G401 (cell line): ENCODE measurements around the gene MYH1. TPM values are rescaled to one million over a fixed set of nuclear protein-coding genes. Genes with fewer than 3 reads are reported as not detected.
"Not testable (repeated sequence)": the region's sequence is repeated elsewhere in the genome, so short reads cannot be mapped to it uniquely, and the experiment has no call there.

Experiments
- DNase-seq: peaks from one replicate; pipeline ENCODE4 v3.0.0-alpha.2; 2015; ENCODE audit warnings: low spot score
- in situ Hi-C: cut with HindIII; loops from 2 replicates; pipeline ENCODE4 v1.10.0; 2016; ENCODE audit warnings: low sequenced_read_pairs, mixed read lengths
- total RNA-seq: library from RNA; depleted of rRNA; stranded (reverse); fragments of >200 nt; shearing (Covaris generic); gene quantifications from 2 replicates; pipeline ENCODE4 v1.2.3, GENCODE V29; 2014; rRNA removed

Gene MYH1
- not detected in 2 replicates for total RNA-seq

DNA sequence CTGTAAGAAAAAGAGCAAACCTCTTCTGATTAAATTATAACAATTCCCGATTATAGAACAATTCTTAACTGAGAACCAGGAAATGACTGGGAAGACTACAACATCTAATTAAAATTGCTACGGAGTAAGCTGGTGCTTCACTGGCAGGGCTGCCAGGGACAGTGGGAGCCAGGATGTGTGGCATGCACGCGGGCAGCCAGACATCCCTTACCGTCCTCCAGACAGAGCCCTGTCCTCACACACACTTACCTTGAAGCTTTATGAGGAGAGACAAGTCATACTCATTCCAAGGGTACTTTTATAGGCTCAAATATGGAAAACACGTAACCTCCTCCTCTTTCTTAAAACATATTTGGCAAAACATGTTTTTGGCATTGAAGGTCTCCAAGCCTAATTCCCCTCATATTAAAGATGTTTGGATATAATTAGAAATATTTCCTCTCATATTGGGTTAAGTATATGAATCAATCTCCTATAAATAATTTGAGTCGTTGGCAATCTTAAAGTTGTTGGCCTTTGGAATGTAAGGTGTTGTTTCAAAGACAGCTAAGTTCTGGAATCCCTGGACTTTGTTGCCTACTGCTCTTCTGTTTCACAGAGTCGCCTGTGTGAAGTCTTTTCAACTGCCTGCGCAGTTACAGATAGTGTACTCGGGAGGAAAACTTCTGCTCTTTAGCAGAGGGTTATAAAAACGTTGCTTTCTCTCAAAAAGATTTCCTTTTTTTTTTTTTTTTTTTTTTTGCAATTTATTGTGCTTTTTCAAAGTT is at the start of gene MYH1:
MYH1 (minus strand) TSS at position 272 of the 767 bp plus-strand sequence. CDS start 1,900 bp downstream, outside the sequence.
- in situ Hi-C loops = no loop called here
- DNase-seq = no peak

DNA sequence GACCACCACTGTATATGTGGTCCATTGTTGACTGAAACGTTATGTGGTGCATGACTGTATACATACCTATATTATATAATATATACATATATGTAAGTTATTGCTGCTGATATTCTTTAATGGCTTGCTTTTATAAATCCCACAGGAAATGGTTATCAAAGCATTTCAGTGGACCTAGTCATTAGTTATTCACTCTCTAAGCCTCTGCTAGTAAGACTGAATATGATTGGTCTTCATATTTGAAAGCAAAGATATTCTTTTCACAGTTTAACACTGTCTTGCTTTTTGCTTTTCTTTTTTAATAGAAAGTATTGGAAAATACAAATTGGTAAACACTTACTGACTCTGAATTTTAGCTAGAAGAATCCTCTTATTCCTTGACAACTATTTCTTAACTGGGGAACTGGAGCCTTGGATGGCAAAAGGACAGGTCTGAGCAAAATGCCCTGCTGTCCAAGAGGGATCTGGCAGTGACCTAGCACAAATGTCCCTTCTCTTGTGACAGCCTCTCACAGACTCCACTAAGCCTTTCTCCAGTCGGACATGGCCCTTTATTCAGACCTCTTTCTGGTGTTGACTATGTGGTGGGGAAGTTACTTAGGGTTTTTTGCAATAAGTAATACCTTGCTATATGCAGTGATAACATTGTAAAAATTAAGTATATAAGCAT is 45.8 kb upstream of the MYH1 start:
- in situ Hi-C loops = no loop called here
- no peak for DNase-seq

DNA sequence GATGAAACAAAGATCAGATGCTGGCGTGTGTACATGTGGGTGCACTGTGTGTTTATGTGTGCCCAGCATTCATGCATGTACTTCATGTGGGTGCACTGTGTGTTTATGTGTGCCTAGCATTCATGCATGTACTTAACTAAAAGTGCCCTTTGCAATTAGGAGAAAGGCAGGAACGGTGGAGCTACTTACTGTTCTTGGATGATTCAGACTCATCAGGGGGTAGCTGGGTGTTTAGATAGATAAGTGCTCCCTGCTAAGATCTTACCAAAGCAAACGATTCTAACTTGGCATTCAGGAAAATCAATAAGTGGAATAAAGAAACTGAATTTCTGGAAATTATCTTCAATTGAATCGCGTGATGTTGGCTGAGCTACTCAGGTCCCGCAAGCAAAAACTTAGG is 39.7 kb upstream of the MYH1 start:
- in situ Hi-C loops = no loop called here
- DNase-seq = no peak

DNA sequence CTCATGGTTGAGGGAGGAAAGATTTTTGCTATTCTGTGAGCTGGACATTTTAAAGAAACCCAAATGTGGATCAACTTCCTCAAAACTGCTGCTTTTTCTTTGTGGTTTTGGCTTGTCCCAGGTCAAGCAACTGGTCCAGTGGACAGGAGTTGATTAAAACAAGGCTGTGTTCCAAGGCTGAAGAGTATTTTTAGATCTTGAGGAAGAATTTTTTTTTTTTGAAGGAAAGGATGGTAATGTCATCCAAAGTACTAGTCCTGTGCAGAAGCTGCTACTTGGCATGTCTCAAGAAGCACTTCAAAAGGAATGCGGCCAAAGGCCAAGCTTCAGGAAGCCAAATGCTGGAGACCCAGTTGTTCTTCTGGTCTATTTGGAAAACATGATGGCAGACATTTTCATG is 39.1 kb upstream of the MYH1 start:
- no peak for DNase-seq
- in situ Hi-C loops = no loop called here

DNA sequence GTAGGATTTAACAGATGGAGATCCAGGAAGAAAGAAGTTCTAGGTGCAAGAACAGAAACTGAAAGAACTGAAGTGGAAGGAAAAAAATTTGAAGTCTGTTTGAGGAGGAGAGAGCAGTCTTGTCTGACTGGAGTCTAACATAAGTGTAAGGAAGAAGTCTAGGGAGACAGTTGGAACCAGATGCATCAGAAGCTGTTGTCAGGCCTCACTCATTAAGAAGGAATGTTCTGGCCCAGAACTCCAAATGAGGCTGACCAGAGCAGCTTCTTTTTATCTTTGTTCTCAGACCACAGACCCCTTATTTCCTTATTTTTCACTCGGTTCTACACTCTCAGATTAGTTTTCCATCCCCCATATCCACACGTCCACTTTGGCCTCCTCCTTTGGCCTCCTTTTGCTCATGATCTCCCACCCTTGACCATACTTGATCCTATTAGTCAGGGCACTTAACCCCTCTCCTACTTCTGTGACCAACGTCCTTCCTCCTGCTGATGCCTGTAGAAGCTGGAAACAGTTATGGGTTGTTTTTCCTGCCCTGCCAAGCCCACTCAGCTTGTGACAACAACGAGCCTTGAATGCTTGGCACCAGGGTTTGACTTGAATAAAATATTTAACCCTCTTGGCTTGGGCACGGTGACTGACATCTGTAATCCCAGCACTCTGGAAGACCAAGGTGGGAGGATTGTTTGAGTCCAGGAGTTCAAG is 38.1 kb upstream of the MYH1 start:
- in situ Hi-C loops = no loop called here
- DNase-seq = no peak

DNA sequence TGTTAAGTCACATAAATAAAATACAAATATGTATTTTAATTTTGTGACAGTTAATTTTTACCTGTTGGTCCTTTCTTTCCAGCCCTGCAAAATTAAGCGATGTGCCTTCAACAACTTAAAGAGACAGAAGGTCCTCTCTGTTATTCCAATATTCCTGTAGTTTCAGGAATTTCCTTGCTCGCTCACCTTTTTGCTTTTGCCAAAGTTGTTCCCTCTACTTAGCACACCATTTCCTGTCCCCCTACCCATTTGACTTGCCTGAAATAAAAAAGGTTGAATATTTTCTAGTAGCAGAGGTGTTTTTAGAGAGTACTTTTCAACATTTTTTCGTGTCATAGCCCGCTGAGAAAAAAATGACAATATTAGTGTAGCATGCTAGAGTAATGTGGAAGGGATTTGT is 31.7 kb upstream of the MYH1 start:
- in situ Hi-C loops = no loop called here
- no peak for DNase-seq

DNA sequence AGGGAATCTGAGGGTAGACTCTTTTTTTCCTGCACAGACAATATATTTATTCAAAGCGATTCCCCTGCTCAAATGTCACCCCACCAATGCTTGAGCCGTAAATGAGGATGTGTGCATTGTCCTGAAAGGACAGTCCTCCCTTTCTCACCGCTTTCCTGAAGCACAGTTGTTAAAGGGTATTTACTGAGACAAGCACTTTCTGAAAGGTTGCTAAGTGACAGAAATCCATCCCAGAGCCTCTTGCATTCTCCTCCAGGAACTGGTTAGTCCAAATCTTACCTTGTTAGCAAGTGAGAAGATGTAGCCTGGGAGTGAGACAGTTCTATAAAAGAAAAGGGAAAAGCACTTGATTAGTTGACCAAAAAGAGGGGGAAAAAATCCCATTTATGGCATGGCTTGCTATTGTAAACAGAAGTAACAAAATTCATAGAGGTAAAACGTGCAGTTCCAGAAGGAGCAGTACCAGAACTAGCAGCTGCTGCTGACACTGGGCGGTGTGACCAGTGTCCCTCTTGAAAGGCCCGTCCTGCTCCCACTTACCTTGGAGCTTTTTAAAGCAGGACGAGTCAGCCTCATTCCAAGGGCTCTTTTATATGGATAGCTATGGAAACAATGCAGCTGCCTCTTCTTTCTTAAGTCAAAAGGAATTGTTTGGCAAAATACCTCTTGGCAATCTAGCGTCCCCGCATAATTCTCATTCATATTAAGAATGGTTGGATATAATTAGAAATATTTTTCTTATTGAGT is 30.9 kb upstream of the MYH1 start, which contains the start of gene MYH2:
MYH2 (minus strand) TSS at position 563 of the 747 bp plus-strand sequence. CDS start 1,738 bp downstream, outside the sequence.
- no peak for DNase-seq
- in situ Hi-C loops = no loop called here

DNA sequence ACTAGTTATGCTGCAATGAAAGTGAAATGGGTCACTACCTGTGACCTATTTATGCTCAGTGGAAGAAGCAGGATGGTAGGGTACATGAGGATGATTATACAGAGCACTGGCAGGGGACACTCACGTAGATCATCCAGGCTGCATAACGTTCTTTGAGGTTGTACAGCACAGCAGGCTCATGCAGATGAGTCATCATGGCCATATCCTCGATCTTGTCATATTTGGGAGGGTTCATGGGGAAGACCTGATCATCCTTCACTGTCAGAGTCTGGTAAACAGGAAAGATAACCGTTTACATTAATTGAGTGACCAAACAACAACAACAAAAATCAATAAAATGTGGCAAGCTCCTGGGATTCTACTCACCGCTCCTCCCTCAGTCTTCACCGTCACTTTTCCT is 29.0 kb upstream of the MYH1 start:
- no peak for DNase-seq

DNA sequence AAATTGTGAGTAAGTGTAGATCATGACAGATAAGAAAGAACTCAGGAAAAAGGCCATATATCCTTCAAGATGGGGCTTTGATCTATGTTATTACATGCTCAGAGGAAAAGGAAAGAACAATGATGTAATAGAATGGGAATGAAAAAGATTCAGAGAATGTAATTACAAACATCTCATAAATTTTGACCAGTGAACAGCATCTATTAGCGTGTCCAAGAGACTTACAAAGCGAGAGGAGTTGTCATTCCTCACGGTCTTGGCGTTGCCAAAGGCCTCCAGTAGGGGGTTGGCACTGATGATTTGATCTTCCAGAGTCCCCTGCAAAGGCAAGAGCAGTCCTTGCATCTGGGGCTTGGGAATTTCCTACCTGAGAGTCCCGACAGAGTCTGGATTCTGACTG is 25.1 kb upstream of the MYH1 start:
- in situ Hi-C loops, DNase-seq: not testable (repeated sequence)

More for the DNA sequence above, 29.0 kb upstream of the MYH1 start:
- in situ Hi-C loops = no loop called here

DNA sequence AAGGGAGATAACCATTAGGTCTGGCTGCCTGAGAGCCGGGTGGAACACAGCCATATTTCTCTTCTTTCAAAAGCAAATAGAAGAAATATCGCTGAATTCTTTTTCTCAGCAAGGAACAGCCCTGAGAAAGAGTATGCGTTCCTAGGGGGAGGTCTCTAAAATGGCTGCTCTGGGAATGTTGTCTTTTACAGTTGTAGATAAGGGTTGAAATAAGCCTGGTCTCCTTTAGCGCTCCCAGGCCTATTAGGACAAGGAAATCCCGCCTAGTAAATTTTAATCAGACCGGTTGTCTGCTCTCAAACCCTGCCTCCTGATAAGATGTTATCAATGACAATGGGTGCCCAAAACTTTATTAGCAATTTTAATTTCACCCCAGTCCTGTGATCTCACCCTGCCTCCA is 22.8 kb upstream of the MYH1 start:
- DNase-seq, in situ Hi-C loops: not testable (repeated sequence)

DNA sequence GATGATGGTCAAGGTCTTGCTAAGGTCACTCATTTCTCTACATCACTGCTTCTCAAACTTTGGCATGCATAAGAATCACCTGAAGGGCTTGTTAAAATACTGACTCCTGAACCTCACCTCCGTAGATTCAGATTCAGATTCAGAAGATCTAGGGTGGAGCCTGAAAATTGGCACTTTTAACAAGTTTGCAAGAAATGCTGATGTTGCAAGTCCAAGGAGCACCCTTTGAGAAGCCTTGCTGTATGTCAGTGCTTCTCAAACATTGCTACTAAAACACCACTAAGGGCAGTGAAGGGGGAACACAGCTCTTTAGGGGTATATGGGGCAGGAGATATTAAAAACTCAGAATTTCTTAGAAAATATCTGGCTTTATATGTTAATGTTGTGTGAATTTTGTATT is 13.7 kb upstream of the MYH1 start:
- in situ Hi-C loops = no loop called here
- DNase-seq = no peak

DNA sequence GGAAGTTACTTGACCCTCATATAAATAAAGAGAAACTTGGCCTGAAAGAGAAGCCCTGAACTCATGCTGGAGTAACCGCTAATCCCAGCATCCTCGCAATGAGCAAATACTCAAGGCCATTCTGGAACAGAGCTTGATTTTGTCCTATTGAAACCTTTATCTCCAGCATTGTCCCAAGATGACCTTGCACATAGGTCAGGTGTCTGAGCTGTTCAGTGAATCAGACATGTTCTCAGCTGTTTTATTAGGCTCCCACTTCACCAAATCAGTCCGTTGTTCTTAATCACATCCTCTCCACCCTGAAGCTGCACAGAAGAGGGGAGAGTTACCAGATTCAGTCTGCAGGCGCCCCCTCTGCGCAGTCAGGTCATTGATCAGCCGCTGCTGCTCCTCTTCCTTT is 9.1 kb upstream of the MYH1 start:
- in situ Hi-C loops = no loop called here
- DNase-seq = no peak

DNA sequence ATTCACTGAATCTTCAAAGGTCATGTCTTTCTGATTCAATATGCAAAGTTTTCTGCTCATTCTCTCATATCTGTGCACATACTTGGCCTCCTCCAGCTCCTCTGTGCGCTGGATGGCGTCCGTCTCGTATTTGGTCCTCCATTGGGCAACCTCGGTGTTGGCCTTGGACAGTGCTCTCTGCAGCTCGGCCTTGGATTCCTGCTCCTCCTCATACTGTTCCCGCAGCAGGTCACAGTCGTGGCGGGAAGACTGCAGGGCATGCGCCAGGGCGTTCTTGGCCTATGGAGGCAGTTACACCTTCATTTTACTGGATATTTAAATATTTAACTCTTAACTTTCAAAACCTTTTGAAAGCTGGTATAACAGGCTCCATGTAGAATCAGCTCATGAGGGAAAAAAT is 8.2 kb upstream of the MYH1 start:
- in situ Hi-C loops = no loop called here
- no peak for DNase-seq

DNA sequence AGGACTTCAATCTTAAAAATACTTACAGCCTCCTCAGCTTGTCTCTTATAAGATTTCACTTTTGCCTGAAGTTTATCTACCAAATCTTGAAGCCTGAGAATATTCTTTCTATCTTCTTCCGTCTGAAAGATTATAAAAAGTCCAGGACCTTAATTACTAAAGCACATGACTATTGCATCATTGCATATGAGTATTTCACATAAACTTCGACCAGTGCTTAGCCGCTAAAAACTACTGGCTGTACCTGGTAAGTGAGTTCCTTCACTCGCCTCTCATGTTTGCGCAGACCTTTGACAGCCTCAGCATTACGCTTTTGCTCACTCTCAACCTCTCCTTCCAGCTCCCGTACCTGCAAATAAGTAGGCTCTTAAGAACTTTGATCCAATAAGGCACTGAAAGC is 4.7 kb upstream of the MYH1 start:
- DNase-seq = no peak
- in situ Hi-C loops = no loop called here

DNA sequence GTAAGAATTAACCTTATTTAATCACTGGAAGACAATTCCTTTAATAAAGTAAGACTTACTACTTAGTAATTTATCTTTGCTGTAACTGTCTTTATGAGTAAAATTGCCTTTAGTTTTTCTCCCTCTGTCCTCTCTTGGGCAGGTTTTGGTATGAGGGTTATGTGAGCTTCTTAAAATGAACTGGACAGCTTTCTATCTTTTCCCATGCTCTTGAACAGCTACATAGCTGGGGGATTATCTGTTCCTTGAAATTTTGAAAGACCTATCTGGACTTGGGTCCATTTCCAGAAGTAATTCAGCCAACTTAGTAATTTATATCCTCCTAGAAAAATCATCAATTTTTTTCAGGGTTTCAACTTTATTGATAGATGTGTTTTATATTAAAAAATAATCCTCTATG is 3.6 kb upstream of the MYH1 start:
- in situ Hi-C loops = no loop called here
- DNase-seq = no peak

DNA sequence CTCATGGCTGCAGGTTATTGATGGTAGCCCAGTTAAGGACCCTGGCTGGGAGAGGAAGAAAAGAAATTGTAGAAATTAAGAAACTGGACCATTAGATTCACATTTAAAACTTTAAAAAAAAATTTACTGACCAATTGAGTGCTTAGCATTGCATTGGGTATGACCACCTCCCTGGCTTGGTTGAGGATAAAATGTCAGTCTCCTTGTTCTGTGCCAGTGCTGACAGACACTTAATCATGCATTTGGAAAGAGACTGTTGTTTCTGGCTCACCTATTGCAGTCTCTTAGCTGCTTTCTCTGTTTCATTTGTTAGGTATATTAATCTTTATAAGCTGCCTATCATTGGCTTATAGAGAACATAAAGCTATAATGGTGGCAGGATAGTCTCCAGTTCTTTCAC is 1.7 kb downstream of the MYH1 start:
- in situ Hi-C loops = no loop called here
- no peak for DNase-seq

DNA sequence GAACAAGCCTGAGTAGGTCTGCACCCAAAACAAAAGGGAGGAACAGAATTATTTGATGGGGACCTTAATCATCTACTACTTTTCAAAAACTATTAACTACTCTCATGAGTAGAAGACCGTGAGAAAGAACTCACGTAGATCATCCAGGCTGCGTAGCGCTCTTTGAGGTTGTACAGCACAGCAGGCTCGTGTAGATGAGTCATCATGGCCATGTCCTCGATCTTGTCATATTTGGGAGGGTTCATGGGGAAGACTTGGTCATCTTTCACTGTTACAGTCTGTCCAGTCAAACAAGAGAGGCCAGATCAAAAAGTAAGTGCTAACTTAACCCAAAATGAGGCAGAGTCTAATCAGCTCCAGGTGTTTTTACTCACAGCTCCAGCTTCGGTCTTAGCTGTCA is 2.3 kb downstream of the MYH1 start:
- no peak for DNase-seq
- in situ Hi-C loops = no loop called here

DNA sequence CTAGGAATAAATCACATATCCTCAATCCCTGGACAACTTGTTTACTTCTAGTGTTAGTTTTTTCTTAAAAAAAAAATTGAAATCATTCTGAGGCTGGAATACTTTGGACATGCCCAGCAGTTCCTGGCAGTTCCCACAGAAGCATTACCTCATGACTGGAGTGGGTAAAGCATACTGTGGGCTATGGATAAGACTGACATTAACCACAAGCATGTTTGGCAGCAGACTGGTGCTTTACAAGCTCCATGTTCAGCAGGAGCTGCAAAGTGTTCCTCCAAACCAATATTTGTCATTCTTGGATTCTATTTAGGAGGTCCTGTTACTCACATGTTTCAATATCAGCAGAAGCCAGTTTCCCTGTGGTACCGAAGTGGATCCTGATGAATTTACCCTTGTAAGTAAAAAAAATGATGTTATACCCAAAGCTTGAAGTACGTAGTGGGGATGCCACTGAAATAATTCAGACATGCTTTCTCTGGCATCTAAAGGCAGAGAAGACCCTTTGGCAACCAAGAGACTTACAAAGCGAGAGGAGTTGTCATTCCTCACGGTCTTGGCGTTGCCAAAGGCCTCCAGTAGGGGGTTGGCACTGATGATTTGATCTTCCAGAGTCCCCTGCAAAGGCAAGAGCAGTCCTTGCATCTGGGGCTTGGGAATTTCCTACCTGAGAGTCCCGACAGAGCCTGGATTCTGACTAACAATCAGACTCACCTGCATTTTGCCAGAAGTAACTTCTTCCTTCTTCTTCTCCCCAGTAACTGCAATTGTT is 4.9 kb downstream of the MYH1 start:
- in situ Hi-C loops = no loop called here
- no peak for DNase-seq

DNA sequence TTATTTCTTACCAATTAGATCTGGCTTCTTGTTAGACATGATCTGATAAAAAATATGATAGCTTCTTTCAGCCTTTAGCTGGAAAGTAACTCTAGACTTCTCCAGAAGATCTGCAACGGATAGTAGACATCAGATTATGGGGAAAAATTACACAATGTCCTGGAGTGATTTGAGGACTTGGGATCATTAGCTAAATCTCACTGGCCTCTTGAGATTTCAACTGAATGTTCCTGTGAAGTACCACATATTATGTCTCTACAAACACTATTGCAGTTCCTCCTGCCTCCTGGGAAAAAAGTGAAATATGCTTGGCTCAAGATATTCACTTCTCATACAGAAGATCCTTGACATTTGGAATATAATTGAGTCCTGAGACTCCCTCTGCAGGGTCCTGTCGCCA is 5.5 kb downstream of the MYH1 start:
- DNase-seq = no peak
- in situ Hi-C loops = no loop called here
